Left kidney (tissue), 2 donors: Measurements from ENCODE around the gene LMBR1. TPM values are rescaled to one million over a fixed set of nuclear protein-coding genes. Genes with fewer than 3 reads are reported as not detected.

Experiments
- DNase-seq: peaks from one replicate; pipeline ENCODE4 v3.0.0-alpha.2; 2013
- polyA plus RNA-seq: library from polyadenylated mRNA; unstranded; fragments of 120-200 nt; gene quantifications from one replicate; pipeline ENCODE4 v1.2.1, GENCODE V29; 2013; ENCODE audit not compliant: insufficient read length

Gene LMBR1
- polyA plus RNA-seq, 1 donor = 49.8 TPM

DNA sequence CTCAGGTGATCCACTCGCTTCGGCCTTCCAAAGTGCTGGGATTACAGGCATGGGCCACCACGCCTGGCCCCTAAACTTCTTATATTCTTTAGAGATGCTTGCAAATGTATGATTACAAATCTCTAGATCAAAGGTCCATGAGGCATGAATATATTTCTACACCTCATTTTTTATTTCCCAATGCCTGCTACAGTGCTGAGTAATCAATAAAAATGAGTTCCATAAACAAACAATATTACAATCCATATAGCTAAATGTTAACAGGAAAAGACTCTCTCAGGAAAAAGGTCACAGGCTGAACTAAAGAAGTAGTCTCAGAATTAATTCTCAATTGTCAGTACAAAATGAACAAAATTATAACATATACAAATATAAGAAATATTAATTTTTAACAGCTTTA lies 90.8 kb downstream of the LMBR1 start:
- DNase-seq = no peak

DNA sequence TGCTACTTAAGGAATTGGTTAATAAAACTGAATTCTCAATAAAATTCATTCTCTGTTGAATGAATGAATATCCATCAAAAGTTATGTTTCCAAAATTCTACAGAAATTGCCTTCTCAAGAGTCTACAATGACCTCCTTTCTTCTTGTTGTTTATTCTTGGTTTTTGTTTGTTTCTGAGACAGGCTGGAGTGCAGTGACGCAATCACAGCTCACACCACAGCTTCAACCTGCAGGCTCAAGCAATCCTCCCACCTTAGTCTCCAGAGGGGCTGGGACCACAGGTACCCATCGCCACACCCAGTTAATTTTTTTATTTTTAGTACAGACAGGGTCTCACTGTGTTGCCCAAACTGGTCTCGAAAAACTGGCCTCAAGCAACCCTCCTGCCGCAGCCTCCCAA lies 97.6 kb downstream of the LMBR1 start:
- no peak for DNase-seq

DNA sequence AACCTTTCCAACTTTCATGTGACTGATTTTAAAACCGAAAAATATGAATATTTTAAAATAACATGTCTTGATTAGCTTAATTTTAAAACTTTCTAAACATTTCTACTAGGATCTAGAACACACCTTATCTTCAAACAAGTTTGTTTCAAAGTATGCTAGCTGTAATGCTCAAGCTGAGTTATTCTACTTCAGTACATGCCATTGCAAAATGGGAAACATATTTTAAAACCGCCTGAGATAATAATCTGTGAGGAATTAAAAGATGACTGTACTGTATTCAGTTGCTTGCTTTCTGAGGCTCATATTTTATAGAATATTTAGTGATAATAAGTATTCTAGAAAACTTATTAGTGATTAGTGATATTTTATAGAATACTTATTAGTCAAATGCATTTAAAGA lies 99.6 kb downstream of the LMBR1 start:
- DNase-seq = no peak

DNA sequence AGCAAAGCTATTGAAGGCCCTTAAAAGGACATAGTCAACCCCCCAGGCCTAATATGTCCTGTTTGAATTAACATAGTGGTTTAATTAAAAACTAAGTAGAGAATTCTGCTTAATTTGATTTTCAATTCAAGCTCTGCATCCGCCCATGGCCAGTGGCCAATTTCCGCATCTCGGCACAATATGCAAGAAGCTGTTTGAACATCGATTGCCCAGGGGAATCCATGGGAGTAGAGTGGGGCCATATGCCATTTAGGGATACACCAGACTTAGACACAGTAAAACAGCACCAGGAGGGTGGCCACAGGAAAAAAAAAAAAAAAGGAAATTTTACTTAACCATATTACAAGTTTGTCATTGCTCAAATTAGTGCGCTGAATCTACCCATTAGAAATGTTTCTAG lies 100.4 kb downstream of the LMBR1 start:
- no peak for DNase-seq

DNA sequence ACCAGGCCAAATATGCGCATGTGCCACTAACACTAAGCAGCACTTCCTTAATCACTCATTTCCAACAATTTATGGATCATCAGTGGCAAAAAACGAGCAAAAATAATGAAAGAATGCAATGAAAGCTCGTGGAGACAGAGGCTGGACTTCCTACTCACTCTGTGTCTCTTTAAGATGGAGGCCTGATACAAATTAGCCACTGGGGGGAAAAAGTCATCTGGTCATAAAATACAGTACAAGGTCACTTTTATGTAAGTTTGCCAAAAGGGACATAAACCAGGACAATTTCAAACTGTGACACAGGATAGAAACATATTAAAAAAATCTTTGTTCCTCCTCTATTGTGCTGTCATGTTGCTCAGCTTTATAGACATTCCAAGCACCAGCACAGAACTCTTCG lies 101.7 kb downstream of the LMBR1 start:
- DNase-seq = no peak

DNA sequence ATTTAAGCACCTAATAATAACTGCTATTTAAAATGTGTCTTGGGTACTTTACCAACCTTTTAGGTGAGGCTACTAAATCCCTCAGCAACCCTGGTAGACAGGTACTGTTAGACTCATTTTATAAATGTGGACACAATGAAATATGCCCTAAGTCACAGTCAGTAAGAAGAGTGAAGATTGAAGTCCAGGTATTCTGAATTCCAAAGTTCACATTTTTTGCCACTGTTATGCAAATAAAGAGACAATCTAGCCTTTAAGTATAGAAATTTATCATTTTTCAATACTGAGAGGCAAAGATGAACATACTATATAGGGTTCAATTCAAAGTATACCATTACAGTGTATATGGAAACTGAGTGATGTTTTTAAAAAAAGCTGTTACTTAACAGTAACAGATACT lies 102.7 kb downstream of the LMBR1 start:
- DNase-seq = no peak

DNA sequence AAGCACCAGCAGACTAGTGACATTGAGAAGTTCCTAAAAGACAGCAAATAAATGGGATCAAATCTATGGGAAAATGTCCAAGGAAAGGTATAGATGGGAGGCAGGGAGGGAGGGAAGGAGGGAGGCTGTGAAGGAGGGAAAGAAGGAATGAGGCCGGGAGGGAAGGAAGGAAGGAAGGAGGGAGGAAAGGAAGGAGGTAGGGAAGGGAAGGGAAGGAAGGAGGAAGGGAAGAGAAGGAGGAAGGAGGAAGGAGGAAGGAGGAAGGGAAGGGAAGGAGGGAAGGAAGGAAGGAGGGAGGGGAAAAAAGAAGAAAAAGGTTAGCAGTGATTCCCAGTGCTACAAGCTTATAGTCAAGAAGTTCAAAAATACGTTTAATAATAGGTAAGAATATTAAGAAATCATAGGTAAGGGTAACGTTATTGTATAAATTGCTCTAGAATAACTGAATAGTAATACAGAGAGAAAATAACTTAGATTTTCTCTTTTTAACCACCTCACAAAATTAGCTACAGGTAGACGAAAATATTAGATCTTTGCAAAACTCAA lies 106.9 kb downstream of the LMBR1 start:
- DNase-seq = no peak

DNA sequence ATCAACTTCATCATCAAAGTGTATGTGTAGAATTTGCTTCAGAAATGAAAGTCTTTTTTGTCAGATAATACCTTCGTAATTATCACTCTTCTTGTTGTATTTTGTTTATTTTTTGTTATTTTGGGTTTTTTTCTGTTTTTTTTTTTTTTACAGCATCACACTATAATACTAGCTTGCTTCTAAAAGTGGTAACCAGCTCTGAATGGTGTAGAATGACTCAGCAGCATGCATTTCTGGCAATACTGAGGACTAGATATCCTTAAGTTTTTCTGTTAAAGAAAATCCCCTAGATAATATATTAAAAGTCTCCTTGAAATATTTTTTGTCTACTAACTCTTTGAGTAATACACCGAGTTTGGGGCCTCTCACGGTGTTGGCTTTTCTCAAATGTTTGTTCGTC lies 109.1 kb downstream of the LMBR1 start:
- no peak for DNase-seq

DNA sequence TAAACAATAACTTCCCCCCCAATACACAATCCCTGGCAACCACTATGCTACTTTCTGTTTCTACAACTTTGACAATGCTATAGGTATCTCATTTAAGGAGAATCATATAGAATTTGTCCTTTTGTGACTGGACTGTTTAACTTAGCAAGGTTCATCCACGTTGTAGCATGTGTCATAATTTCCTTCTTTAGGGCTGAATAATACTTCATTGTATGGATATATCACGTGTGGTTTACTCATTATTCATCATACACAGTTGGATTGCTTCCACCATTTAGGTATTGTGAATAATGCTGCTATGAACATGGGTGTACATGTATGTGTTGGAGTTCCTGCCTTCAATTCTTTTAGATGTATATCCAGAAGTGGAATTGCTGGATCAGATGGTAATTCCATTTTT lies 111.0 kb downstream of the LMBR1 start:
- DNase-seq = no peak

DNA sequence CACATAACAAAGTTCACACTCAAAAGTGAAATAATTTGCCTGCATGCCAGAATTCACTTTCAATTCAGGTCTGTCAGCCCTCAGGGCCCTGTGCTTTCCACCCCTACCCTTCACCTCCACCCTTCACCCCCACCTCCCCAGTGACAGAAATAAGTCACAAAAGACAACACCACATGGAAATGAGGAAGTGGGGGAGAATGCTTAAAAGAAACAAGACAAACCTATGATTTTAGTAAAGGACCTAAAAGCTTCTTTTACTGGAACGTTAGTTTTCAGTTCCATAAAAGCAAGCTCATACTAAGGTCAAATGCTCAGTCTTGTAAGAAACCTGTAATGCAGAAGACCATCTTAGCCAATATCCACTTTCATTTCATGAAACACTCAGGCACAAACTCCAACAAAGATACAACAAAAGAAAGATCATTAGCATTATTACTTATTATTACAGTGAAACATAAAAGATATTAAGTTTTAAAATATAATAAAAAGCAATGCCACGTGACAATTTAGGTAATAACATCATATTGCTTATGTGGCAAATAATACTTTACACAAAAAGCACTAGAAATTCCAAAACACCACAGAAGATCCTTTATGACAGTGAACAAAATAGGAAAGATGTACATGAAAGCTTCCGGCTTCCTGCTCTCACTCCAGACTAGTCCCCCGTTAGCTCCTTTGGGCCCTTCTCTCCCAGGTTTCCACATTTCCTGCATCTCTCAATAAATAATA lies 112.1 kb downstream of the LMBR1 start:
- DNase-seq = no peak

DNA sequence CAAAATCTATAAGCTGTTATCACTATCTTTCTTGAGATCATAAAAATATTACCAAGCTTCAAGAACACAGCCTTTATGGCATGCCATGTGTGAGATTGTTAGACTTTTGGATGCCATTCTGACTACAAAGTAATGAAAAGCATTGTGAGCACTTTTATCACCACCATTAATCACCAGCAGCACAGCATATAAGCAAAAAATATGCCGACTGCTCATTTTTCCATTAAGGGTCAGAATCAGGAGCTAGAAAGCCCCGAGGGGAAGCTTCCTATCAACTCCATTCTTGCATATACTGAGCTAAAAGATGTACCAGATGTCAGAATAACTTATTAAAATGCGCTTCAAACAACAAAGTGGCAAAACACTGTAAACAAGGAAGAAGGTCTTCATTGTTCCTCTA lies 114.3 kb downstream of the LMBR1 start:
- peak; percentile 6 for DNase-seq

DNA sequence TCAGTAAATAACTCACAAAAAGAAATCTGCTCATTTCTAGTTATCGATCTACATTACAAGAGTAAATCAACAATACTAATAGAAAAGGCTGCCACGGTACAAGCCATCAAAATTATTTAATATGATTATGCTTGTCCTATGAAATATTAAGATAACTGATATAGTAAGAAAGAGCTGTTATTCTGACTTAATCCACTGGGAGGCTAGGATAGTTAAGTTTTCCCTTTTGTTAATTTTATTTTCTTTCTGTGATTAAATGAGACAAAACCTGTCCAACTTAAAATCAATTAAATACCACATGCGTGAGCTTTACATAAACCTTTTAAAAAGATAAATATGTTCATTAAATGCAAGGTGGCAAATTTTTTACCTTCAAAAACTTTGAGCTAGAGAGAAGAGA lies 114.8 kb downstream of the LMBR1 start:
- DNase-seq = no peak

DNA sequence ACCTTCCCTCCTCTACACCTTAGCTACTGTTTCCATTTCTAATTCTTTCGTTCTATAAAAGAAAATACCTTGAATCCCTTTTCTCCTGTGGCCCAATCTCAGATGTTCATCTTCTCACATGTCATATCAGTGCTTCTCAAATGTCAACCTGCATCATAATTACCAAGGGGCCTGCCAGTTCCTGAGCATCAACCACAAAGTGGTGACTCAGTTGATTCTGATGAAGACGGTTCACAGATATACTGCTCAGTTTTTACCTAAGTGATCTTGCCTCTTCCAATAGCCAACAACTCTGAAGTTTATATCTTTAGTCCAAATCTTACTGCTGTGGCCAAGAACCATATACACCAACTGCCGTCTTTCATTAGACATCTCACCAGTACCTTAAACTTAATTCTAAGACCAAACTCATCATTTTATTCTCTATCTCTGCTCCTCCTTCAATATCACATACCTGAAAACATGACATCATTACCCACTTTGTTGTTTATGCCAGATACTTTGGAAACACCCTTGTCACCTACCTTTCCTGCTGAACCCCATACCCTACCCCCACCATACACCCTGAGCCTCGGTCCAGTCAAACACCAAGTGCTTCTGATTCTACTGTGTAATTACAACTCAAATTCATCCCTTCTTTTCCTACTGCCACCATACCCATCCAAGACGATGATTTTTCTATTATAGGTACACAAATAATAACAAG lies 115.5 kb downstream of the LMBR1 start:
- no peak for DNase-seq

DNA sequence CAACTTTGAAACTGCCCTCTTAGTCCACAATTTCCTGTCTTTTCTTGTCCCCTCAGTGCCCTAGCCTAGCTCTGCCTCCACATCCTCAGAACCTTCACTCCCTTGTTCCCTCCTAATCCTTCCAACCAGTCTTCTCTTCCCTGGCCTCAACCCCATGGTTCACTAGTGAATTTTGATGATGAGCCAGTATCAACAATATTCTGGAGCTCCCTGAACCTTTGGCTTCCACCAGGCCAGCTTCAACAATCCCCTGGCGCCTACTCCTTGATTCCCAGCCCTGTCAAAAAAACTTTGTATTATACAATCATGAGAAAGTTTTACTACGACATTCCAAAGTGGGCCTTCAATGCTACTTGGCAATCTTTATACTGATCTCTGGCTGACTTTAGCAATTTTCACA lies 116.5 kb downstream of the LMBR1 start:
- DNase-seq = no peak

DNA sequence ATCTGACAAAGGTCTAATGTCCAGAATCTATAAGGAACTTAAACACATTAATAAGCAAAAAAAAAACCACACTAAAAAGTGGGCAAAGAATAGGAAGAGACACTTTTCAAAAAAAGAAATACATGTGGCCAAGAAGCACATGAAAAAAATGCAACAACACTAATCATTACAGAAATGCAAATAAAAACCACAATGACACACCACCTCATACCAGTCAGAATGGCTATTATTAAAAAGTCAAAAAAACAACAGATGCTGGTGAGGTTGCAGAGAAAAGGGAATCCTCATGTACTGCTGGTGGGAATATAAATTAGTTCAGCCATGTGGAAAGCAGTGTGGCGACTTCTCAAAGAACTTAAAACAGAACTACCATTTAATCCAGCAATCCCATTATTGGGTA lies 119.0 kb downstream of the LMBR1 start:
- no peak for DNase-seq

DNA sequence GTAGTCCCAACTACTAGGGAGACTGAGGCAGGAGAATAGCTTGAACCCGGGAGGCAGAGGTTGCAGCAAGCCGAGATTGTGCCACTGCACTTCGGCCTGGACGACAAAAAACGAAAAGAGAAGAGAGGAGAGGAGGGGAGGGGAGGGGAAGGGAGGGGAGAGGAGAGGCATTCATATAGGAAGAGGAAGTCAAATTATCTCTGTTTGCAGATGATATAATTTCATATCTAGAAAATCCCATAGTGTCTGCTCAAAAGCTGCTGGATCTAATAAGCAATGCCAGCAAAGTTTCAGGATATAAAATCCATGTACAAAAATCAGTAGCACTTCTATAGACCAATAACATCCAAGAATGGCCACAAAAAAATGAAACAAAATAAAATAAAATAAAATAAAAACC lies 120.3 kb downstream of the LMBR1 start:
- DNase-seq = no peak

DNA sequence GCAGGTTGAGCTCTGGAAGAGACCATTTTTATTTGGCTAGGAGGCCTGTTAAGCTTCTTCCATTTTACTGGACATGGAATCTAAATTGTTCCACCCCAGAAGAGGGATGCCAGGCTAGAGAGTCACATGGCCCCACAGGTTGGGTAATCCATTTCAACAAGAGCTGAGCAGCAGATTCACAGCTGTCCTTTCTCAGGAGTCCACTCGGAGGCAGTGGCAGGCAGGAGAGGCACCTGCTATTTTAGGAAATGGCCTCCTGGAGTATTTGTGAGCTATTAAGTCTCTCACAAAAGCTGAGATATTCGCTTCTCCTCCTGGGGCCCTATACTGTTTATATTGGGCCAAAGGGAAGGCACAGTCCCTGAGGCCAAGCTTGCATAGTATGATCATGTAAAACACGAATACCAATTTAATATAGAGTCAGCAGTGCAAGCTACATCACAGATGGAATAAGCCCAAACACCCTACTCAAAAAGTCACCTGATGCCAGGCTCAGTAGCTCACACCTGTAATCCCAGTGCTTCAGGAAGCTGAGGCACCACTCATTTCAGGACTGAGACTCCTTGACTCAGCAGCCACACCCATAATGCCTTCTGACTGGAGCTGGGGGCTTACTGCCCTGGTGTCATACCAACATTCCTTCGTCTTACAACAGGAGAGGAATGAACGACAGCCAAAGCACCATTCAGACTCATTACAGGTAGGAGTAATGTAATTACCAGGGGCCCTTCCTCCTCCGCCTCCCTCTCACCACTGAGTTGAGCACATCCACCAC lies 124.1 kb downstream of the LMBR1 start:
- DNase-seq = no peak

DNA sequence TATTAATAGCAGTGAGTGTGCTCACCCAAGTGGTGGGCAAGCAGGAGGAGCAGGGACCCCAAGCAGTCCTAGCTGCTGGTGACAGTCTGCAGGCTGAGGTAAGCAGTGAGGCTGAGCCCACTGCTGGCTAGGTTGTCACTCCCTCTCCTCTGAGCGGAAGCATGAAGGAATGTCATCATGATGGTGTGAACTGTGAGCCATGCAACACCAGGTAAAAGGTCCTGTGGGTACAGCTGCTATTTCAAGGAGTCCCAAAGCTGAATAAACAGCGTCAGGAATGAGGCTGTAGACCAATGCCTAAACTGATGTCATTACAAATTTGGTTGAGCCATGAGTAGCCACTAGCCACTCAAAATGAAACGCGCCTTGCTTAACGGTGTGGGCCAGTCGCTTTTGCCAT lies 126.3 kb downstream of the LMBR1 start:
- no peak for DNase-seq

DNA sequence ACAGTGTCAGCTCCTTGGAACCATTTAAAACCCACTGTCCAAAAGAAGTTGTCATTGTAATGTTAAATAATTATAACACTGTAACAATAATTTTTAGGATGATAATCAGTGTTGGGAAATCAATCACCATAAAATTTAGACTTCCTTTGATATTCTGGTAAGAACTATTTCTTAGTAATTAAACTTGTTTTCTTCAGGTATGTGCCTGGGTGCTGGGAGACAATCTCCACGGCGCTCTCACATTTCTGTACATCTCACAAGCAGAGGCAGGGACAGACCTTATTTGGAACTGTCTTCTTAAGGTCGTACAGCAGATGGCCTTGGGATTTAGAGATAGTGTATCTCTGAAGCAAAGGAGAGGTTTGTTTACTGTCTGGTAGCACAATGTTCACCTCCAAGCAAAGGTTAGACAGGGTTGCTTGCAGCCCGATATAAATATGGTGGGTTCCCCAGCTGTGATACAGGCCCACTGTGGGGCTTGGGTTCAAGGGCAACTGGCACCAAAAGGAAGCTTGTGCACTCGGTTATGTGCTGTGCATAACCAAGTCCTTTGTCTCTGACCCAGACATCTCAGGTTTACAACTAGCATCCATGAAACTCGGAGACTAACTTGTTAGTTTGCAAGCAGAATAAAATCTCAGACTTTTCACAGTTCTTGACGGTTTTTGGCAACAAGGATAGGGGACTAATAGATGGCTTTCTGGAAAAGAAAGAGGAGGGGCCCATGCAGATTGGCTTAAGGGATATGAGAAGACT lies 126.9 kb downstream of the LMBR1 start:
- DNase-seq = no peak

DNA sequence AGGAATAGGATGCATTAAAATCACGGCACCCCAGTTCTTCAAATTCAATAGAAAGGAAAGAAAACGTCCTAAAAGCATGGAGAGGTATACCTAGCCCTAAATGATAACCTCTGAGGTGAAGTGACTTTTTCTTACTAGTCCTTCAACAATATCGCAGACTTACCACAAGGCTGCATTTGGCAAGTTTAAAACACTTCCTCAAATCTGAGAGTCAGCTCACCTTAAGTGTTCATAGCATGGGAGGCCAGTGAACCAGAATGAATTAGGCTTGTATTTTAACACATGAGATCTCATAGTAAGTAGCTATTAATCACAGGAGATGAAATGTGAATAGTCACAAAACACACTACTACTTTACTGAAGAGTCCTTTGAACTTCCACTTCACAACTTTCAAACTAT lies 128.2 kb downstream of the LMBR1 start:
- no peak for DNase-seq

DNA sequence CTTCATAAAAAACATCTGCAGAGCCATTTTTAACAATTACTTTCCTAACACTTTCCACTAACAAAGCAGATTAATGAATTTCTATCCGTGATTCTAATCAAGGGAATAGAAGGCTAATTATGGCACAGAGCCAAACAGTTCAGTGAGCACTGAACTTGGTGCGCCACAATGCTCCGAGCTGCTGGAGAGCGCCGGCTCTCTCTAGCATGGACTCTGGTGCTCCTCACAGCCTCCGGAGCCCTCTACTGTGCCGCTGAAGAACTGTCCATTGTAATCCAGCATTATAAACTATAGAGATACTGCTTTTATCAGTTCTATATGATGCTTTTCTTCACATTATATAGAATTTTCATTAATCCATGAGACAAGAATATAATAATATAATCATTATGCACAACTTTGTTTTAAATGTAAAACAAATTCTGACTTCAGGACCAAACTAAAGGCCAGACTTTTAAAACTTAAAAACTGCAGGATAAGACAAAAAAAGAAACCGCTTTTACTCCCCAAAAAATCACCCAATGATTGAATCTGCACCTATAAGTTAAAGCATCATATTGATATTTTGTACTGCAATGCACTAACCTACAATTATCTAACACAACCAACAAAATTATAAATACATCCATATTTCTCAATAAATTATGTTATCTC lies 128.8 kb downstream of the LMBR1 start:
- DNase-seq = peak; percentile 62
